AG04449 (cell line): Measurements from ENCODE around the gene B3GAT3.

Source experiments
- CTCF ChIA-PET: fragments of 350-600 bp; formaldehyde crosslinking; extraction: SDS; loops from one replicate; lab custom pipeline; 2021; ENCODE audit warnings: antibody characterized with exemption; lab: Yijun Ruan, JAX
- POLR2A ChIA-PET: fragments of 400-600, 350-600 bp; formaldehyde crosslinking; extraction: SDS; loops from one replicate; lab custom pipeline; 2020; ENCODE audit warnings: antibody characterized with exemption, inconsistent platforms; lab: Yijun Ruan, JAX
- DNase-seq: peaks from one replicate; pipeline ENCODE4 v3.0.0-alpha.2; 2010; ENCODE audit warnings: low read depth, low spot score
- H3K4me3 ChIP-seq: 2 replicates; pipeline ENCODE4 v1.5.1; 2011; ENCODE audit warnings: low read depth, mild to moderate bottlenecking, control low read depth, low read length
- CTCF ChIP-seq: IDR thresholded peaks from one replicate; pipeline ENCODE4 v1.5.1; 2011; ENCODE audit warnings: mild to moderate bottlenecking, moderate library complexity, low read length, control low read depth, inconsistent platforms; ENCODE audit not compliant: insufficient read depth; ENCODE audit errors: missing control alignments

B3GAT3 gene

GRCh38 chr11:62613291-62613778 lies 8.5 kb downstream of the B3GAT3 start:
- no peak for TF ChIP-seq CTCF
- no peak for DNase-seq
- CTCF ChIA-PET: interaction anchor here (1.0 to 12.0 kb wide), 5 partner anchors 9 to 35 kb away, joined by 3 to 95 read pairs (median 4); partner anchors contain the start of genes B3GAT3, MTA2 and TUT1
- H3K4me3 ChIP-seq: no peak overlapping the region
- POLR2A ChIA-PET: interaction anchor here (0.6 to 3.0 kb wide), 4 partner anchors 8 to 213 kb away, joined by 3 to 11 read pairs (median 3); partner anchors contain the start of genes B3GAT3, MTA2 and TUT1

GRCh38 chr11:62612366-62613290 lies 9.2 kb downstream of the B3GAT3 start, which contains the start of the genes EML3 and ROM1:
EML3 (minus strand) TSS chr11:62612775; CDS start chr11:62612457, 318 bp downstream.
ROM1 (plus strand) TSS chr11:62613257; CDS start chr11:62613282, 25 bp downstream.
- TF ChIP-seq CTCF: peak; percentile 95
- peak within 1 kb of the TSS; percentile 75 for H3K4me3 ChIP-seq
- ChIA-PET CTCF (interaction anchor here (0.6 to 12.0 kb wide), 18 partner anchors 9 to 231 kb away, joined by 3 to 95 read pairs (median 4); partner anchors contain the start of genes B3GAT3, EEF1G, LRRN4CL and MTA2), POLR2A (interaction anchor here (0.6 to 3.0 kb wide), 5 partner anchors 9 to 213 kb away, joined by 3 to 11 read pairs (median 3); partner anchors contain the start of genes B3GAT3, C11orf98, CSKMT and MTA2)
- no peak for DNase-seq

GRCh38 chr11:62611705-62612365 lies 10.0 kb downstream of the B3GAT3 start:
- no peak for DNase-seq
- no peak for TF ChIP-seq CTCF
- POLR2A ChIA-PET: interaction anchor here (1.0 to 3.0 kb wide), 5 partner anchors 10 to 54 kb away, joined by 3 to 14 read pairs (median 8); partner anchors contain the start of genes B3GAT3, C11orf98, CSKMT and EEF1G
- CTCF ChIA-PET: interaction anchor here (0.6 to 12.0 kb wide), 18 partner anchors 9 to 230 kb away, joined by 3 to 95 read pairs (median 3); partner anchors contain the start of genes B3GAT3, EEF1G, LRRN4CL and MTA2
- peak overlapping the region; percentile 75 for H3K4me3 ChIP-seq

- CTCF ChIA-PET: interaction anchor here (0.9 to 12.0 kb wide), 17 partner anchors 10 to 229 kb away, joined by 3 to 95 read pairs (median 3); partner anchors contain the start of genes B3GAT3, EEF1G, LRRN4CL and MTA2
- peak overlapping the region; percentile 75 for H3K4me3 ChIP-seq
- TF ChIP-seq CTCF: no peak
- POLR2A ChIA-PET: interaction anchor here (1.0 to 3.0 kb wide), 5 partner anchors 9 to 54 kb away, joined by 3 to 14 read pairs (median 8); partner anchors contain the start of genes B3GAT3, C11orf98, CSKMT and EEF1G
- DNase-seq: no peak
Observed at GRCh38 chr11:62610814-62611704, 10.7 kb downstream of the B3GAT3 start.

- POLR2A ChIA-PET: interaction anchor here (1.7 kb wide), 3 partner anchors 9 to 55 kb away, joined by 7 to 14 read pairs (median 8); partner anchors contain the start of genes C11orf98, CSKMT, MTA2 and TUT1
- CTCF ChIA-PET: interaction anchor here (0.7 to 12.0 kb wide), 8 partner anchors 9 to 177 kb away, joined by 3 to 95 read pairs (median 7); partner anchors contain the start of genes B3GAT3, EEF1G, LRRN4CL and MTA2
- TF ChIP-seq CTCF: no peak
- no peak for DNase-seq
- peak overlapping the region; percentile 3; the same call in 1 of the 2 replicates for H3K4me3 ChIP-seq
Observed at GRCh38 chr11:62610403-62610802, 11.4 kb downstream of the B3GAT3 start.
